Stimulated activated CD8-positive, alpha-beta memory T cell treated with anti-CD3 and anti-CD28 coated beads, Interleukin-2, amount 100 ng/mL, for 48 hours (primary cell): ENCODE data around the gene FOXO3.
"Not testable (repeated sequence)": the region's sequence is repeated elsewhere in the genome, so short reads cannot be mapped to it uniquely, and the experiment has no call there.

Source experiments
- DNase-seq, 2 donors: peaks; one replicate each; pipeline ENCODE4 v3.0.0-alpha.2; 2020; ENCODE audit warnings: low read depth in 2 of 2

FOXO3 gene

GRCh38 chr6:108658785-108659184, 98.1 kb downstream of the FOXO3 start:
- DNase-seq, result not testable (repeated sequence)

DNA sequence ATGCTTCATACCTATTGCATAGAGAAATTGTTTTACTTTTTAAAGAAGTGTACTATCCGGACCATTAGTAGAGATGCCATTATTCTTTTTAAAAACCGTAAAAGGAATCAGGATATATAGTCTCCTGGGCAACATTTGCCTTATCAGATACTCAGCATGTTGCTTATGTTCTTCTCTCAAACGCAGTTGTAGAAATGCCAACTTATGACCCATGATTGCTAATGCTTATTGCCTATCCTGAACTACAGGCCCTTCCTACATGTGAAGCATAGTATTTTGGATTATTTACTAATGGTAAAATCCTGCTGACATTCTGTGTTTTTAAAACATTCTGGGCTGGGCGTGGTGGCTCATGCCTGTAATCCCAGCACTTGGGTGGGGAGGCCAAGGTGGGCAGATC, 99.5 kb downstream of the FOXO3 start:
- DNase-seq, result no peak

GRCh38 chr6:108661430-108661829, 100.7 kb downstream of the FOXO3 start:
- DNase-seq, result no peak

GRCh38 chr6:108661982-108662381, 101.3 kb downstream of the FOXO3 start:
- DNase-seq, result no peak

GRCh38 chr6:108662702-108663101, 102.0 kb downstream of the FOXO3 start:
- no peak for DNase-seq

DNA sequence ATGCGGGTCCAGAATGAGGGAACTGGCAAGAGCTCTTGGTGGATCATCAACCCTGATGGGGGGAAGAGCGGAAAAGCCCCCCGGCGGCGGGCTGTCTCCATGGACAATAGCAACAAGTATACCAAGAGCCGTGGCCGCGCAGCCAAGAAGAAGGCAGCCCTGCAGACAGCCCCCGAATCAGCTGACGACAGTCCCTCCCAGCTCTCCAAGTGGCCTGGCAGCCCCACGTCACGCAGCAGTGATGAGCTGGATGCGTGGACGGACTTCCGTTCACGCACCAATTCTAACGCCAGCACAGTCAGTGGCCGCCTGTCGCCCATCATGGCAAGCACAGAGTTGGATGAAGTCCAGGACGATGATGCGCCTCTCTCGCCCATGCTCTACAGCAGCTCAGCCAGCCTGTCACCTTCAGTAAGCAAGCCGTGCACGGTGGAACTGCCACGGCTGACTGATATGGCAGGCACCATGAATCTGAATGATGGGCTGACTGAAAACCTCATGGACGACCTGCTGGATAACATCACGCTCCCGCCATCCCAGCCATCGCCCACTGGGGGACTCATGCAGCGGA, 102.9 kb downstream of the FOXO3 start:
- DNase-seq, result not testable (repeated sequence)

DNA sequence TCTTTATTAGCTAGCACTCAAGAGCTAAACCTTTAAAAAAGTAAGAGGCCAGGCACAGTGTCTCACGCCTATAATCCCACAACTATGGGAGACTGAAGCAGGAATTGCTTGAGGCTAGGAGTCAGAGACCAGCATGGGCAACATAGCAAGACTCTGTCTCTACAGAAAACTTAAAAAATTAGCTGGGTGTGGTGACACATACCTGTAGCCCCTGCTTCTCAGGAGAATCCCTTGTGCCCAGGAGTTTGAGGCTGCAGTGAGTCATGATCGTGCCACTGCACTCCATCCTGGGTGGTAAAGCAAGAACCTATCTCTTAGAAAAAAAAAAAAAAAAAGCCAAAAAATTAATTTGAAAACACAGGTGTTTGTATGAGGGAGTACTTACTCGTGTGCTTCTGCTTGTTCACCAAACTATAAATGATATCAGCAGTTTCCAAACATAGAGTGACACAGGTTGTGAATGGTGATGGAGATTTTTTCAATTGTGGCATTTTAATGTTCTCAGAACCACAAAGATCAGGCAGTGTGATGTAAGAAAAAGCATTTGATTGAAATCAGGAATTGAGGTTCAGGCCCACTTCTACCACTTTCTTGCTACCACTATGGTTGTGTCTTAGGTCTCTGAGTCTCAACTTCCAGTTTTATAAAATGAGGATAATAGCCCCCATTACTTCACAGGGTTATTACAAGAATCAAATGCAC, 104.9 kb downstream of the FOXO3 start:
- no peak for DNase-seq

DNA sequence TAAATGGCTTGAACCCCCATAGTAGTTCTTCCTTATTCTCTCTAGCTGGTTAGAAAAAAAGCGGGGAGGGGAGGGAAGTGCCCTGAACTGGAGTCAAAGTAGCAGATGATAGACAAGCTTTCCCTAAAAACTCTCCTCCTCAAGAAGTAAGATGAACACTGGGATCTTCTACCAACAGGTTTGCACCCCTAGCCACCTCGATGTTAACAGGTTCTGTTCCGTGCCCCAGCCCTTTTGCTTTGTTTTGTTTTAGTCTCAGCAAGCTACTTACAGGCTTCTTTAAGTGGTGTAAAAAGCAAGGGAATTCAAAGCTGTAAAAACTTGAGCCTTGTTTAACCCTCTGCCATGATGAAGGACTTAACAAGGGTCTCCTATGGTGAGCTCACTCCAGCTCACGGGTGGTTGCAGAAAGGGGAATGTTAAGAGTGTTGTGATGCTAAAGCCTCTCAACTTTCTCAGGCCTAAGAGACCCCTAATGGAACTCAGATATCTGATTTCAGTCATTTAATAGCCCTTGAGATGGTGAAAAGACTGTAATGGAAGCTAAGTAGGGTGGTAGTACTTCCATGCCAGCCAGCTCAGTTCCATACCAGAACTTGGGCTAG, 106.0 kb downstream of the FOXO3 start:
- no peak for DNase-seq

DNA sequence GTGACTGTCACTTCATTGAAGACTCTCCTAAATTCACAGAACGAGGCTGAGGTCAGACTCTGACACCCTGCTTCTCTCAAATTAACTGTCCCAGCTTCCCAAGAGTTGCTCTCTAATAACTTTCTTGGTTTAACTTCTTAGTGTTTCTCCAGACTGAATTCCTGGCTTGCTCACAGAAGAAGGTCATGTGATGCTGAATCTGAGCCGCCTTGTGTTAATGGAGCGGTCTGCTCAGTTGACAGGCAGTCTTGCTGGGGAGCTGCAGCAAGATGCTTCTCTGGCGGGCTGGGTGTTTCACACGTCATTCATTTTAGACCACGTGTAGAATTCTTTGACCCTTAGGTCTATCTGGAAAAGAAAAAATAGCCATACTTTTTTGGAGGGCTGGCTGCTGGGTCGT, 107.3 kb downstream of the FOXO3 start:
- no peak for DNase-seq

DNA sequence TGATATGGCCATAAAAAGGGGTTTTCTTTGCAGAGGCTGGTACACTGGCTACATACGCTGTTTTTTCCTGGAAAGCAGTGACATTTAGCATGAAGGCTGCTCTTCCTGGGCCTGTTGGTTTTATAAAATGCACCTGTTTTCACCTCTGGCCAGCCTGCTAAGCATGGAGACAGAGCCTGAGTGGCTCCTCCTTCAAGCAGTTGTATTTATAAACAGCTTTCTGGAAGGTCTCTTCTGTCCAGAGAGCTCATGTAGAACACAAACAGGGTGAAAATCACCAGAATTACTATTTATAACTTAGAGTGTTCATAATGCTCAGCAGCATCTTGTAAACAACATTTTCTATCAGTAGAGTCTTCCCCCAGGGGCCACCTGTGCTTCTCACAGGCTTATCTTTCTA, 109.0 kb downstream of the FOXO3 start:
- no peak for DNase-seq

DNA sequence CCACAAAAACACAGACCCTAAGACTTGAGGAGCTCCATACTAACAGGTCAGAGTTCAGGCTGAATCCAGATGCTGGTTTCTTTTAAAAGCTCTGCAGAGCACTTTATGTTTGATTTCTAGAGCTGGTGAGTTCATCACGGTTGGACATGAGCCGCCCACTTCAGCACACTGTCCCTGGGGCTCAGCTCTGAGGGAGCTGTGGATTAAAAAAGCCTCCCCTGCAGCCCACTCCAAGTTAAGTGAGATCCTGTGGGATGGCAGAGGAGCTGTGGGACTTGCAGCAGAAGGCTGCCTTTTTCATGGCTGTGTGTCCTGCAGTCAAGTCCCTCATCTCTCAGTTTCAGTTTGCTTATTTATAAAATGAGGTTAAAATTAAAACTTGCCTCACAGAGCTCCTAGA, 110.5 kb downstream of the FOXO3 start:
- no peak for DNase-seq

DNA sequence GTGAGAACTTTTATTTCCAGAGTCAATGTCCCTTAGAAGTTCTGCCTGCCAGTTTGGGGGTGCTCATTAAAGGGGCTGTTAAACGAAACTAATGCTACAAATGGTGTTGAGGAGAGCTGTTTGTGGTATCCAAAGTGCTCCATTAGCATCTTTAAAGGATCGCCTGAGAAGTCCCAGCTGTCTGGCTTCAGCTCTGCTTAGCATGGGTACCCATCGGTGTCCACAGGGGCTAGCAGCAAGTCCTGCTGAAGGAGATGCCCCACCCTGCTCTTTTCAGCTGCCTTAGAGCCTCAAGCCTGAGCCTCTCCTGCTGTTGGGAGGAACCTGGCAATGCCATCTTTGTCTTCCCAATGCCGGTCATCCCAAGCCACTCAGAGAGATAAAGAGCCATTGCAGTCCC, 111.1 kb downstream of the FOXO3 start:
- DNase-seq, result no peak

GRCh38 chr6:108672641-108673040, 111.9 kb downstream of the FOXO3 start:
- no peak for DNase-seq

DNA sequence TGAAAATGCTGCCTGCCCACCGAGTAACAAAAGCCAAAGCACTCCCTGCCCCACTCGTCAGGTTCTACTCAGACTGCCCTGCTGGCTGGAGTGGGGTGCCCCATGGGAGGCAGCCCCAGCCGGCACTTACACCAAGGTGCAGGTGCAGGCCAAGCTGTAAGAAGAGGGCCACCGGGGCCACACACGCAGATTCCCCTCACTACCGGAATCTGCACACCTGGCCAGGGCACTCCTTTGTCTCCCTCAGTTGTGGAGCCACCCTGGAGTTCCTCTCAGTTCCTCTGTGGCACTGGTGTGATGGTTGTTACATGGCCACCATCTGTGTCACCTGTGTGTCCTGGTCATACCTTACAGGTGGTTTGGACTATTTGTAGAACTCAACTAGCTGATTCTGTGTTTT, 112.4 kb downstream of the FOXO3 start:
- DNase-seq, result no peak

GRCh38 chr6:108673602-108674001, 112.9 kb downstream of the FOXO3 start:
- no peak for DNase-seq

GRCh38 chr6:108675226-108676200, 114.8 kb downstream of the FOXO3 start:
- DNase-seq, result no peak

DNA sequence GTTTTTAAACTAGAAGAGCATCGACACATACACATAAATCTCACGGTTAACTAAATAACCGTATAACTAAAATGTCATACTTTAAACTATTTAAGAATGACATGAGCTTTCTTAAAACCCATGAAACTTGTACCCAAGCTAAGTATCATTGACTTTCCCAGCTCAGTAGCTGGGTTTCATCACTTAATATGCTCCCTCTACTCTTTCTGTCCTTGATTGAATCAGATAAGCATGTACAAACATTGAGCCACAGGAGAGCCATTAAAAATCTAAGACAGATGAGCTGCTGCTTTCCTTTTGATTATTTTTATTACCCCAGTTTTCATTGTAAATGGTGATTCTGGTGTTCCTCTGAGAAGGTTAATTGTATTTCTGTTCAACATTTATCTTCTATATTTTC, 115.8 kb downstream of the FOXO3 start:
- no peak for DNase-seq

DNA sequence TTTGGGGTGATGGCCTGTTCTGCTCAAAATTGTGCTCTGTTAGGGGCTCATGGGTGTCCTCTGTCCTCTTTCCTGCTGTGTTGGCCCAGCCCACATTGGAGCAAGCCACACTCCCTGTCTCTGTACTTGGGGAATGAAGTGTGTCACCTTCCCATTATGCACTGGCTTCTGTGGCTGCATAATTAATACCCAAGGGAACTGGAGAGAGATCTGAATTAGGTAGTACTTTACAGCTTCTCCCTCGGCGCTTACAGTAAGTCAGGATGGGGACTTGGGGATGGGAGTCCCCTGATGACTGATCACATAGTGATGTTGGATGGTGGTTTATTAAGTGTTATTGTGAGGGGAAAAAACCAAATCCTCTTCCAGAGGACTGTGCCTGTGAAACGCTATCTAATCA, 116.6 kb downstream of the FOXO3 start:
- no peak for DNase-seq

DNA sequence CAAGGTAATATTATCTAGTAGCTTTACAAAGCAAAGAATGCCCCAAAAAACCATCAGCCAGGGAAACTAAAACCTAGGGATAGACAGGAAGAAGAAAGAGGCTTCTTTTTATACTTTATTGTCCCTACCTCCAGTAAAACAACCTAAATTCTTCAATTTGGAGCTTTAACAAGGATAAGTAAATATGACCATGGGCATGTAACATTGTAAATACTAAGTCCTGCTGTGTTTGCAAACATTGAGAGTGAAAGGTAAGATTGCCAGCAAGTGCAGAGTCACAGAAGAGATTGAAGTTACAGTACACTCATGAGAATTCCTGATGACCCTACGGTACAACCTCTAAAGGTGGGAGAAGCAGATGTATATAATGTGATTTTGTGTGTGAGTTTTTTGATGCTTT, 117.2 kb downstream of the FOXO3 start:
- DNase-seq, result no peak

- DNase-seq, result not testable (repeated sequence)
Measured at GRCh38 chr6:108680314-108680713, 119.6 kb downstream of the FOXO3 start.

- not testable (repeated sequence) for DNase-seq
Measured at GRCh38 chr6:108681721-108682120, 121.0 kb downstream of the FOXO3 start.
